HG02852 (cell line): ENCODE results near the gene SP2.
A peak's percentile ranks its signal among the peaks of the same experiment; 100 is the strongest.

Experiments
- ATAC-seq: cut with Tn5 transposase; IDR thresholded peaks from one replicate; pipeline ENCODE4 v1.9.1; 2021; ENCODE audit warnings: mild to moderate bottlenecking, moderate library complexity; ENCODE audit not compliant: unreplicated experiment

Gene SP2

DNA sequence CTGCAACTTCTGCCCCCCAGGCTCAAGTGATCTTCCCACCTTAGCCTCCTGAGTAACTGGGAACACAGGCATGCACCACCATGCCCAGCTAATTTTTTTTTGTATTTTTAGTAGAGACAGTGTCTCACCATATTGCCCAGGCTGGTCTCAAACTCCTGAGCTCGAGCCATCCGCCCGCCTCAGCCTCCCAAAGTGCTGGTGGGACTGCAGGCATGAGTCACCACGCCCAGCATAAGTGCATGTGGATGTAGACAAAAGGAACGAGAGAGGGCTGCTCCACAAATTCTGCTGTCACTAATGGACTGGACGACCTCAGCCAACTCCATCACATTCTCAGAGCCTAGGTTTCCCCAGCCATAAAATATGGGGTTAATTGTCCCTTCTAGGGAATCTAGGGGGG is 7.7 kb upstream of the SP2 start:
- ATAC-seq, result no peak

DNA sequence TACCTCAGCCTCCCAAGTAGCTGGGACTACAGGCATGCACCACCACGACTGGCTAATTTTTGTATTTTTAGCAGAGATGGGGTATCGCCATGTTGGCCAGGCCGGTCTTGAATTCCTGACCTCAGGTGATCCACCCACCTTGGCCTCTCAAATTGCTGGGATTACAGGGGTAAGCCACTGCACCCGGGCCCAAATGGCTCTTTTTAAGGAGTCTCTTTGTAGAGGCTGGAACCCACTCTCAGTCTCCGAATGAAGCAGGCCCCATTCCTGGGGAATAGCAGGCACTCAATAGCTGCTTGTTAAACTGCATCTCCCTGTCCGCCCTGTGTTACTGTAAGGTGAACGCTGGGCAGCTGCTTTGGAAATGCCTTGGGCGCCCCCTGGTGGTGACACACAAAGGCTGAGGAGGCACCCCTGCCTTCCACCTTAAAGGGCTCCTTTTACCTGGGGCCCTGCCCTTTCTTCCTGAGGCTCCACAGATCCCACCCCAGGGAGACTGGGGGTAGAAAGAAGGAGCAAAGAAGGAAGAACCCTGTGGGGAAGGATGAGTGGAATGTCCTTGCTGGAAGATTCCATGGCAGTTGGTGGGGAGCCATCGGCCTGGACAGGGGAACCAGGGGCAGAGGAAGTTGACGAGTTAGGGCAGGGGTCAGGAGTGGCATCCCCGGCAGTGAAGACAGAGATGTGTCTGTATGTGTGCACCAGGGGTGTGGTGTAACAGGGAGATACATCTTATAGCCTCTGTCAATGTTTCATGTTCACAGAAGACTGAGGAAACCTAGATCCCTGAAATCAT is 6.1 kb upstream of the SP2 start:
- peak; percentile 68 for ATAC-seq

DNA sequence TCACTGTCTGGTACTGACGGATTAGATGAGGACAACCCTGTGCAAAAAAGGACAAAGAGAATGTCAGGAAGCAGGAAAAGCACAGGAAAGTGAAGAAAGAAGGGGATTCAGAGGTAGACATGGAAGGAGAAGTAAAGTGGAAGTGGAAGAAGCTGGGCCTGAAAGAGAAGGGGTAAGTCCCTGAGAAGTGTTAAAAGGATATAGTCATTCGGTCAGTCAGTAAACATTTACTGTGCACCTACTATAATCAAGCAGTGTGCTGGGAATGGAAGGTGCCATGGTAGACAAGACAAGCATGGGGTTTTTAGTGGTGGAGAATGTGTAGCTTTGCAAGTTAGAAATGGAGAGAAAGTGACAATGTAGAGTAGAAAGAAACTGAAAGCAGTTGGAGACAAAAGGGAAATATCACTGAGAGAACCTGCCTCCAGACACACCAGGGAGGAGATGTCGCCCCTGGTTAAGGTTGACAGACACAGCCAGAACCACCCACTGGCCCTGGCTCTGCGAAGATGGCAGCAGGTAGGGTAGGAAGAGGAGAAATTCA is 4.4 kb upstream of the SP2 start:
- ATAC-seq, result no peak

DNA sequence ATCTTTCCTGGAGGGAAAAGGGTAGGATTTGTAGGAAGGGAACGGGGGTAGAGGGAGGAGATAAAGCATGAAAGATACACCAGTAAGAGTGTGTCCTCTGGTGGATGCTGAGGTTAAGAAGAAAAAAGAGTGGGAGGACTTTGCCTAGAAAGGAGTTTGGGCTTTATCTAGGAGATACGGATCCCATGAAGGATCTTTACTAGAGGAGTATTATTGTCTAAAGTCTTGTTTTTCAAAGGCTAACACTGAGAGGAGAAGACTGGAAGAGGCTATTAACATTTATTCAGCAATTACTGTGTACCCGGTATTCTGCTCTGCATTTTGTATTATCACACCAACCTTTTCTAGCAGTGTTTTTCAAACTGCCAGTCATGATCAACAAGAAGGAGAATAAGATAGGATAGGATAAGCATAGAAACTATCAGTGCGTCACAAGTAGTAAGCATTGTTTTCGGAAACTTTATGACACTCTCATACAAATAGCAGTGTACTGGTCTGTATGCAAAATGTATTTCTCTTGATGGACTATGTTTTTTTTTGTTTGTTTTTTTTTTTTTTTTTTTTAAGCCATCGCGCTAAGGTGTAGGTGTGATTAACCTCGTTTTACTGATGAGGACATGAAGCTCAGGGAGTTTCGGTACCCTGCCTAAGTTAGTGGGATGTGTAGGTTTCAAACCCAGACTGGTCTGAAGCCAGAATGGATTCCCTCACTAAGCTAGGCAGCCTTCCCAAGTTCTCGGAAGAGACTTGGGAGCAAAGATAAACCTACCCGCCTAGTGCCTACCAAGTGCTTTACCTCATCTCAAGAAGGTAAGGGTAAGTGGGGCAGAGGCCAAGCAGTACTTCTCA is 1.3 kb upstream of the SP2 start:
- no peak for ATAC-seq

DNA sequence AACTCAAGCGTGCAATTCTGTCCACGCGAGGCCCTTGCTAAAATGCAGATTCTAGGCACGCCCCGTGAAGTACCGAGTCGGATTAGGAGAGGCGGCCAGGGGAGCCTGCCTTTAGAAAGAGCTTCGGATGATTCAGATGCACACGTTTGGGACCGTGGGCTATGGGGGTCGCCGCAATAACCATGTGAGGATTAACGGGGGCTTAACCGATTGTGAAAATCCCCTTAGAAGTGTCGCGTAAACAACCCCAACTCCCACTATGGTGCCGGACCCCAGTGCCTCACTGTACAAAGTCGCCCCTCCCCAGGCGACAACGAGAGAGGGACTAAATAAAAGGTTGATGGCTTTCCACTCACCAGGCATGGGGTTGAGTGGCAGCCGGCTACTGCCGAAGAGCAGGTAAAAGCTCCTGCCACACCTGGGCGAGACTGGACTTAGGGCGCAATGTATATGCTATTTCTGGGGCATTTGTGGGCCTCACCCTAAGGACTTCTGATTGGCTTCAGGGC is 635 bp upstream of the SP2 start:
- no peak for ATAC-seq

DNA sequence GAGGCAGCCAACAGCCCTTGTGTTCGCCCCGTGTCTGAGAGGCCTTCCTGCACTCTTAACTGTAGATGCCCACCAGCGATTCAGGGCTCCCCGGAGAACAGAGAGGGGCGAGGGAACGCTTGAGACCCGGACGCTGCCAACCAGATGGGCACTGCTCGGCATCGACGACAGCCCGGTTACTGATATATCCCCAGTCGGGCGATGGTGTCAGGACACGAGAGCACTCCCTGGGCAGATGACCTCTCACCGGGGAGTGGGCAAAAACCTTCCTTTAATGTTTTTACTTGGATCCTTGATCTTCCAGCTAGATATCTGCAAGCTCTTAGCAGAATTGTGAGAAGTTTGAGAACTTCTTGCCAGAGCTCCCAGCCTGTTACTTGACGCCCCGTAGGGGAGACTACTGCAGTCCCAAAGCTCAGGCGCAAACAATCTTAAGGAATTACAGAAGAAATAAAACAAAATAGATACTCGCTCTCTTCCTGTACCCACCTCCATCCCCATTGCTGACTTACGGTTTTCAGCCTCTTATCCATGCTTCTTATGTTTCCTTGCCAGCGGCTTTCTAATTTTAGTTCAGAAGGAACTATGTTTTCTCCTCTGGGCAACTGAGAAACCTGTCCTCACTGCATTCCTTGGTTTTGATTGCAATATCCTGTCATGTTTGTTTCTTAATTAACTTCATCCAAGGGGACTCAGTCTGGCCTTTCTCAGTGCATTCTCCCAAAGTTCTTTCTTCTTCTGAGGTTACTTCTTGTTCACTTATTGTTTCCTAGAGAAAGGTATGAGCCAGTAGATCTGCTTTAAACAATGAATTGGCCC is 845 bp downstream of the SP2 start:
- ATAC-seq, result no peak

DNA sequence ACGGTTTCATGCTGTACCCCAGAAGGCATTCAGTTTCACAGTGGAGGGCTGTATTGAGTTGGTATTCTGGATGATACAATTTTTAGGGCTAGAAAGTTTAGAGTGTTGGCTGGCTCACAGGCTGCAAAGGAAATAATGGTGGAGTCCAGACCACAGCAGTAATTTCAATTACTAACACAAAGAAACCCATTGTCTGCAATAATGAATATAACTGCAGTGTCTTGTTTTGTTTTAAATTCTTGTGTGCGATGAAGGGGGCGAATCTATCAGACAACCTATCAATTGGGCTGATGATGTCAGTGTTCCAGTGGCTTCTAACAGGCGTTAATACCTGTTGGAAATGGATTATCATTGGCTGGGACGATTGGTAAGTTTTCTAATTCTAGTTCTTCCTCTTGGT is 1.5 kb downstream of the SP2 start:
- no peak for ATAC-seq

DNA sequence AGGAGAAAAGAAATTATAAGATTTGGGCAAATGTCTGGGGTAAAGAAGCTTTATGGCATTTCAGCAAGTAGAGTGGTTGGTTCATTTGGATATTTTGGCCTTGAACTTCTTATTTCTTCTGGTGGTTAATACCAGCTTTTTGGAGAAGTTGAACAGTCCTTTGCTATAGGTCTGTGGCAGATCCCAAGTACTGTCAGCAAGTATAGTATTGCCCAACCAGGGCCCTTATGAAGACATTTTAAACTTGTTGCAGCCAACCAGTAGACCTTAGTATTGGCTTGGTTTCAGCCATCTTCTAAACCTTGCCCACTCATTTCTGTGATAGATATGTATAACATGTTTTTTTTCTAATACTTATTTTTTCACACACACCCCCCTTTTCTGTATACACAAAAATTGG is 2.2 kb downstream of the SP2 start:
- no peak for ATAC-seq

DNA sequence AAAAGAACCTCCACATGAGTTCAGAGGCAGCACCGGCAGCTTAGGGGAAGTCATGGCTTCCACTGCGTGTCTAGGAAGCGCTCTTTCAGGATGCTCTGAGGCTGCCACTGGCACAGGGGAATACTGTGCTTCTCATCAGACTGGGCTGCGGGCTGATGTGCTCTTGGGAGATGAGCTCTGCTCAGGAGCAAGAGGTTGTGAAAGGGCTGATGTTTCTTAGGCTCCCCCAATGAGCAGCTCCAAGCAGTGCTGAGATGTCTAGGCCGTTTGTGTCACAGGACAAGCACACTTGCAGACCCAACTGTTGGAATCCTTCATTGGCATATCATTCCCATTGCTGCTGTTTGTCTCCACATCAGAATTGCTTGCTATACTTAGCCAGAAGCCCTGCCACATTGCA is 3.6 kb downstream of the SP2 start:
- no peak for ATAC-seq

DNA sequence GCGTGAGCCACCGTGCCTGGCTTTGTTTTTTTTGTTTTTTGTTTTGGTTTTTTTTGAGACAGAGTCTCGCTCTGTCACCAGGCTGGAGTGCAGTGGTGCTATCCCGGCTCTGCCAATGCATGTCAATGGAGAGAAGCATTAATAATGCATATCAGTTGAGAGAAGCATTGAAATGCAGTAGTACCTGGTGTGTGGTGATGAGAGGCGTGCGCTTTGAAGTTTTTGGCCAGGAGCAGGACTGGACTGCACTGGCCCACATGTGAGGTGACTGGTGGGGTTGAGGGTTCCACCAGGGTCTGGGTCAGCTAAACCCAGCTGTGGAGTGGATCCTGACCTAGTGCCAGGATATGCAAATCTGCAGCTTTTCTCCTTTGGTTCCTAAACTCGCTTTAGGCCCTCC is 5.4 kb downstream of the SP2 start:
- no peak for ATAC-seq

DNA sequence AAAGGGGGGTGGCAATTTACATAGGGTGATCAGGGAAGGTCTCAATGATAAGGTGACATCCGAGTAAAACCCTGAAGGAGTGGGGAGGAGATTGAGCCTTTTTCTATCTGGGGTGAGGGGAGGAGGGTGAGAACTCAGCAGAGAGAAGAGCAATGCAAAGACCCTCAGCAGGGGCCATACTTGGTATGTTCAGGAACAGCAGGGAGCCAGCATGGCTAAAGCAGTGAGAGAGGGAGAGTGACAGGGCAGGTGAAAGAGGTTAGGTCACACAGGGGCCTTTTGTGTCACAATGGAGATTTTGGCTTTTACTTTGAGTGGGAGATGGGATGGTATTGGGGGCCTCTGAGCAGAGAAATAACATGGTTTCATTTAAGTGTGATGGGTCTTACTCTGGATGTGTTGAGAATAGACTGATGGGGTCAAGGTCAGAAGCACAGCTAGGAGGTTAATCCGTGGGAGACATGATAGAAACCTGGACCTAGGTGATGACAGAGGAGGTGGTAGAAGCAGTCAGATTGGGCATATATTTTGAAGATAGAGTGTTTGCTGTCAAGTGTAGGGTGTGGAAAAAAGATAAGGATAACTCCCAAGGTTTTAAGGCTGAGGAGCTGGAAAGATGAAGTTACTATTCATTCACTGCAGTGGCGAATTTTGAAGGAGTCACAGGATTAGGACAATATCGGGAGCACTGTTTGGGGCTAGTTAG is 6.2 kb downstream of the SP2 start:
- ATAC-seq, result no peak

DNA sequence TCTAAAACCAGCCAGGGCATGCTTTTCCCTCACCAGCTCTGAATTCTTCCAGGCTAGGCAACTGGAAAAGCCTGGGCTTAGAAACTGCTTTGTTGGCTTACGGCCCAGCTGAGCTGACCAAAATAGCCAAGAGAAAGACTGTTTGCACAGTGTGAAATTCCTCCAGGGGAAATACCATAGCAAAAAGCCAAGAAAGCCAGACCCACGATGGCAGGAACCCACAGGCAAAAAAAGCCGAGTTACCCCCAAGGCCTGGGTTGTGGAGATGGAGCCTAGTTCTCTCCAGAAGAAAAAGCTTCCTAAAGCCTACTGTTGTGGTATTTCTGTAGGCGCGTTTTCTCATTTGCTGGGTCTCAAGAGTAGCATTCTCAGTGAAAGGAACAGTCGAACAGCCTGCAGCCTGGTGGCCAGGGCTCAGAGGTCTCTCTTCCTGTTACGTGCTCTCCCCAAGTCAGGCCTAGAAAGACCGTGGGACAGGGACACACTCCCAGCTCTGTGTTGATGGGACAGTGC is 9.2 kb downstream of the SP2 start:
- no peak for ATAC-seq

DNA sequence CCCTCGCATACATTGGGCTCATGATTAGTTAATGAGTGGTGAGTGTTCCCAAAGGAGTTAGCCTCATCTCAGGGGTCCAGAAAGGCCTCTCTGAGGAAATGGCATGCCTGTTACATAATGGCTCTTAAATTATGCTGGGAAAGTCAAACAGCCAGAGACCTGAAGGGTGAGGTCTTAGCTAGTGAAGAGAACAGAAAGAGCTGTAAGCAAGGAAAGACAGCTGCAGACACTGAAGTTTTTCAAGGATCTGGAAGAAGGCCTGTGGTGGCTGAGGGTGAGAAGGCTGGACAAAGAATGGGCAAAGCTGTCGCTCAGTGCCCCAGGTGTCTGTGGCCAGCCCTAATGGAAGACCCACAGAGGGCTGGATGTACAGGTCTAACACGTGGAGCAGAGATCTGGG is 10.4 kb downstream of the SP2 start:
- no peak for ATAC-seq

DNA sequence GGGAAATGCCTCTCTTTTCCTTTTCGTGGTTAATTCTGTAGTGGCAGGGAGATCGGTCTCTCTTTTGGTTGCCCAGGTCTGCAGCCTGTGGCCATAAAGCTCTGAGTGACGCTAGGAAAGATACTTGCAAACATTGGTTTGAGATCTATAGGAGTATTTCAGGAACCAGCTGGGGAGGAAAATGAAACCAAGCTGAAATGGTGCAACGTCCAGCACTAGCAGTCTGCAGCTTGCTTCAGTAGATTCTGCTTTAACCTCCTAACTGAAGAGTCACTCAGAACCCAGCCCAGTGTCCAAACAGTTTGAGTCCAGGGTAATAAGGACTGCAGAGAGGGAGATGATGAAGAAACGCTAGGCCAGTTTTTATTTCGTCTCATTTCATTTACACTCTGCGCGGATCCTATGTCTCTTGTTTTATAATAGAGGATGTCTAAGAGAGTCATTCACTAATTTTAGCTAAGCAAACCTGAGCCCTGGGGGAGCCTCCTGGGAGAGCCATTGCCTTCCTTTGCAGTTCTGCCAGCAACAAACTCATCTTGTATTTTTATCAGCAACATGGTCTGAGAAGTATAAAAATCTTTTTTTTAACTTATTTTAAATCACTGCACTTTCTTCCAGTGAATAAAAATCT is 12.0 kb downstream of the SP2 start:
- no peak for ATAC-seq

DNA sequence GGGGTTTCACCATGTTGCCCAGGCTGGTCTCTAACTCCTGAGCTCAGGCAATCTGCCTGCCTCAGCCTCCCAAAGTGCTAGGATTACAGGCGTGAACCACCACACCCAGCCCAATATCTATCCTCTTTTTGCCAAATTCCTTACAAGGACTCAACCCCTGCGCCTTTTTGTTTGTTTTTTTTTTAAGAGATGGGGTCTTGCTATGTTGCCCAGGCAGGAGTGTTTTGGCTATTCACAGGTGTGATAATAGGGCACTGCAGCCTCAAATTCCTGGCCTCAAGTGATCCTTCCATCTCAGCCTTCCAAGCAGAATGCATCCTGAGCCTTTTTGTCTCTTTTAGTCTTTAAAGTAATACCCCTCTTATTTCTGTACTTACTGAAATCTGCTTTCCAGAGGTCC is 17.0 kb downstream of the SP2 start:
- ATAC-seq, result no peak

DNA sequence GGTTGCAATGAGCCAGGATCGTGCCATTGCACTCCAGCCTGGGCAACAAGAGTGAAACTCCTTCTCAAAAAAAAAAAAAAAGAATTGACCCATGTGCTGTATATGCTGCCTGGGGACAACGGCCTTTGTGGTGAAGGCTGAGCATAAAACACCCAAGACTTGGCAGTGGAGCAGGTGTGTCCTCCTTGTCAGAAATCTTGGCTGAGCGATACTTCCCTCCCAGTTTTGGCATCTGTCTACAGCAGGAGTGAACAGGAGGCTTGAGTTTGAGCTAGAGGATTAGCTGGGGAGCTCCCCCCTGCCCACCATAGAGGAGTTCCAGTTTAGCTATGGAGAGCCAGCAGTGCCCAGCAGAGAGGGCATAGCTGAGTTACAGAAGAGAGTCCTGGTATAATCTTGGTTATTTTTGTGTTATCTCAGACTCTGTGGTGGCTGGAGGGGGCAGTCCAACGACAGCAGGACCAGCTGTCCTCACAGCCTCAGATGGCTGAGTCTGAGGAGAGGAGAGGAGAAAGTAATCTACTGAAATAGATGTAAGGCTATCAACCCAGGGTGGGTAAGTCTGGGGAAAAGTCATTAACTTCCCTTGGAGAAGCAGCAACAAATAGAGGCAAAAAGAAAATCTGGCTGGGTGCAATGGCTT is 18.4 kb downstream of the SP2 start:
- ATAC-seq, result no peak

DNA sequence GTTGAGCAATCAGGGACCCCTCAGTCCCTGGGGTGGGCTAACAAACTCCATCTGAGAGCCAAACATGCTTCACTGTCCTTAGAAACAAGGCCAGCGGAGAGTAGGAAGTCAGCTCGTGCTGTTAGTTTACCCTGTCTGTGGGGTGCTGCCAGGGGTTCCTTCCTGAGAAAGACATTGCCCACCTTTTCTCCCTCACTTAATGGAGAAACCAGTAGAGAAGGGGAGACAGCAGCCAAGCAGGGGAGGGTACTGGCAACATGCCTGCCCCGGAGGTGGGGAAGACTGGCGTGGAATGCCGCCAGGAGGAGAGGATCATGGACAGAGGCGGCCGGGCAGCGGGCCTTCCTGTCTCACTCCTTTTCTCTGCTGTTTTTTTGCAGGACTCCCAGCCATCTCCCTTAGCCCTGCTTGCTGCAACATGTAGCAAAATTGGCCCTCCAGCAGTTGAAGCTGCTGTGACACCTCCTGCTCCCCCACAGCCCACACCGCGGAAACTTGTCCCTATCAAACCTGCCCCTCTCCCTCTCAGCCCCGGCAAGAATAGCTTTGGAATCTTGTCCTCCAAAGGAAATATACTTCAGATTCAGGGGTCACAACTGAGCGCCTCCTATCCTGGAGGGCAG is 19.9 kb downstream of the SP2 start:
- no peak for ATAC-seq

DNA sequence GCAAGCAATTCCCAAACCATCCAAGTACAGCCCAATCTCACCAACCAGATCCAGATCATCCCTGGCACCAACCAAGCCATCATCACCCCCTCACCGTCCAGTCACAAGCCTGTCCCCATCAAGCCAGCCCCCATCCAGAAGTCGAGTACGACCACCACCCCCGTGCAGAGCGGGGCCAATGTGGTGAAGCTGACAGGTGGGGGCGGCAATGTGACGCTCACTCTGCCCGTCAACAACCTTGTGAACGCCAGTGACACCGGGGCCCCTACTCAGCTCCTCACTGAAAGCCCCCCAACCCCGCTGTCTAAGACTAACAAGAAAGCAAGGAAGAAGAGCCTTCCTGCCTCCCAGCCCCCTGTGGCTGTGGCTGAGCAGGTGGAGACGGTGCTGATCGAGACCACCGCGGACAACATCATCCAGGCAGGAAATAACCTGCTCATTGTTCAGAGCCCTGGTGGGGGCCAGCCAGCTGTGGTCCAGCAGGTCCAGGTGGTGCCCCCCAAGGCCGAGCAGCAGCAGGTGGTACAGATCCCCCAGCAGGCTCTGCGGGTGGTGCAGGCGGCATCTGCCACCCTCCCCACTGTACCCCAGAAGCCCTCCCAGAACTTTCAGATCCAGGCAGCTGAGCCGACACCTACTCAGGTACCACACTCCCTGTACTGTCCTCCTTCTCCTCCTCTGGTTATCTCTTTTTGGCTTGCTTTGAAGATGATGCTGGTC is 20.6 kb downstream of the SP2 start:
- no peak for ATAC-seq
